22Rv1 (cell line): Measurements from ENCODE around the gene CHAT.

Experiments used
- ZFX ChIP-seq: fragments of 450-650 bp; IDR thresholded peaks from 2 replicates; pipeline ENCODE4 v1.6.1; 2017; ENCODE audit warnings: antibody characterized with exemption, borderline replicate concordance
- TF ChIP-seq, protein P1 (sequence below): fragments of 450-650 bp; IDR thresholded peaks from 2 replicates; pipeline ENCODE4 v1.5.1; 2017; ENCODE audit warnings: mild to moderate bottlenecking

DNA sequence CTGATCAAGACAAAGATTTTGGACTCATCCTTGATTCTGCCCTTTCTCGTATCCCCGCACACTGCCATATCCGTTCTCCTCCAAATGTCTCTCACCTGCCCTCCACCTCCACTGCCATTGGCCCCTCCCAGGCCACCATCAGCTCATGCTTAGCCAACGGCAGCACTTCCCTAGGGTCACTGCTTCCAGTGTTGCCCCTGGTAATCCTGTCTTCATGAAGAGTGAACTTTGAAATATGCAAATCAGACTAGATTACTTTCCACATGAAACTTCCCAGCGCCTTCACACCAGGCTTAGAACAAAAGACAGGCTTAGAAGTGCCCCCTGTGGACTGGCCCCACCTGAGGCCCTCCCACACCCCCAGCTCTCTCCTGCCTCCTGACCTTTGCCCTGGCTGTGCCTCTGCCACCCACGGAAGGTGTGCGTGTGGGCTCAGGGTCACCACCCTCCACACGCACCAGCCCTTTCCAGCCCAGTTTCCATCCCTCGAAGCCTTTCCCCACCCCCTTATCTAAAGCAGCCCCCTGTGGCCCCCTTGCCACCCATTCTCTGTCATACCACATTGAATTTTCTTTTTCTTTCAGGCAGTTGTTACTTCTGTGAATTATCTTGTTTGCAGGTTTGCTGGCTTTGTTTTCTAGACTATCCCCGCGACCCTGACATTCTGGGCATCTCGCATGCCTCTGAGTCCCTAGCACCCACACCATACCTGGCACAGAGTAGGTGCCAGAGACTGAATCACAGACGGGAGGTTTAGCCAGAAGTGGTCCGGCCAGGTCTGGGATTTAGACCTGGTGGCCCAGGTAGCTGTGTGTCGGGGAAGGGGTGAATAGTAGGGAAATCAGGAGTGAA, 38.8 kb downstream of the CHAT start:
- TF ChIP-seq, protein P1, sequence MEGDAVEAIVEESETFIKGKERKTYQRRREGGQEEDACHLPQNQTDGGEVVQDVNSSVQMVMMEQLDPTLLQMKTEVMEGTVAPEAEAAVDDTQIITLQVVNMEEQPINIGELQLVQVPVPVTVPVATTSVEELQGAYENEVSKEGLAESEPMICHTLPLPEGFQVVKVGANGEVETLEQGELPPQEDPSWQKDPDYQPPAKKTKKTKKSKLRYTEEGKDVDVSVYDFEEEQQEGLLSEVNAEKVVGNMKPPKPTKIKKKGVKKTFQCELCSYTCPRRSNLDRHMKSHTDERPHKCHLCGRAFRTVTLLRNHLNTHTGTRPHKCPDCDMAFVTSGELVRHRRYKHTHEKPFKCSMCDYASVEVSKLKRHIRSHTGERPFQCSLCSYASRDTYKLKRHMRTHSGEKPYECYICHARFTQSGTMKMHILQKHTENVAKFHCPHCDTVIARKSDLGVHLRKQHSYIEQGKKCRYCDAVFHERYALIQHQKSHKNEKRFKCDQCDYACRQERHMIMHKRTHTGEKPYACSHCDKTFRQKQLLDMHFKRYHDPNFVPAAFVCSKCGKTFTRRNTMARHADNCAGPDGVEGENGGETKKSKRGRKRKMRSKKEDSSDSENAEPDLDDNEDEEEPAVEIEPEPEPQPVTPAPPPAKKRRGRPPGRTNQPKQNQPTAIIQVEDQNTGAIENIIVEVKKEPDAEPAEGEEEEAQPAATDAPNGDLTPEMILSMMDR: no peak
- no peak for TF ChIP-seq ZFX
